ENCODE measurements around the gene FDXR. TPM values are rescaled to one million over a fixed set of nuclear protein-coding genes. Genes with fewer than 3 reads are reported as not detected.
A peak's percentile ranks its signal among the peaks of the same experiment; 100 is the strongest.

Gene FDXR
- total RNA-seq, 1 donor from 2014 or later: 28.1 TPM

DNA sequence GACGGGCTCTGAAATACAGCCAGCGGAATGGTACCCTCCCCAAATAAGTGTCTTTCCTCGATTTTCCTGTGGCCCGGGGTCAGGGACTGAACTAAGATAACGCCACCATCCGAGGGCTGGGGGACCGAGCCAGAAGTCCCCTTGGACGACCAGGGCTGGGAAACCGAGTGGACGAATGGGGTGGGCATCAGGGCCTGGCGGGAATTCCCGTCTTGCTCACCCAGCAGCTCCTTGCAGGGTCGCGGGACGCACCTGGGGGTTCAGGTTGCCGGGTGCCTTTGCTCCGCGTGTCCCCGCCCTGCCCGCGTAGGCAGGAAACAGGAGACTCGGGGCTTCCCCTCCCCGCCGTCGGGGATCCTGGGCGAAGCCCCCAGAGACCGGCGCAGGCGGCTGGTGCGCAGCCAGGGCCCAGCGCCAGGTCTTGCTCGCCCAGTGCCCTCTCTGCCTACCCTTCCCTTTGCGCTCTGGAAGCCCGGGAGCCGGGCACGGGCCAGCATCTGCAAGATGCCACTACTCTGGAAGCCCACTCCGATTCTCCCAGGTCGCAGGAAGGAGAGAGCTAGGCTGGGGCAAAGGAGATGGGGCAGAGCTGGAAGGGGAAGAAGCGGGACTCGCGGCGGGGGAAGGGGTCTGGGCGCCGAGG lies 12.4 kb downstream of the FDXR start:
- no peak overlapping the region for H3K27ac Mint-ChIP-seq
- DNase-seq (ENCODE audit: extremely low spot score, unreplicated experiment): no peak
- H3K27me3 Mint-ChIP-seq: peaks cover 69% of the 10 kb centered on the region
- TF ChIP-seq, protein P1, sequence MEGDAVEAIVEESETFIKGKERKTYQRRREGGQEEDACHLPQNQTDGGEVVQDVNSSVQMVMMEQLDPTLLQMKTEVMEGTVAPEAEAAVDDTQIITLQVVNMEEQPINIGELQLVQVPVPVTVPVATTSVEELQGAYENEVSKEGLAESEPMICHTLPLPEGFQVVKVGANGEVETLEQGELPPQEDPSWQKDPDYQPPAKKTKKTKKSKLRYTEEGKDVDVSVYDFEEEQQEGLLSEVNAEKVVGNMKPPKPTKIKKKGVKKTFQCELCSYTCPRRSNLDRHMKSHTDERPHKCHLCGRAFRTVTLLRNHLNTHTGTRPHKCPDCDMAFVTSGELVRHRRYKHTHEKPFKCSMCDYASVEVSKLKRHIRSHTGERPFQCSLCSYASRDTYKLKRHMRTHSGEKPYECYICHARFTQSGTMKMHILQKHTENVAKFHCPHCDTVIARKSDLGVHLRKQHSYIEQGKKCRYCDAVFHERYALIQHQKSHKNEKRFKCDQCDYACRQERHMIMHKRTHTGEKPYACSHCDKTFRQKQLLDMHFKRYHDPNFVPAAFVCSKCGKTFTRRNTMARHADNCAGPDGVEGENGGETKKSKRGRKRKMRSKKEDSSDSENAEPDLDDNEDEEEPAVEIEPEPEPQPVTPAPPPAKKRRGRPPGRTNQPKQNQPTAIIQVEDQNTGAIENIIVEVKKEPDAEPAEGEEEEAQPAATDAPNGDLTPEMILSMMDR (conservative IDR thresholded peaks at IDR 0.05): no peak
- H3K4me1 Mint-ChIP-seq (ENCODE audit: unreplicated experiment): peaks cover 6% of the 10 kb centered on the region
- peak overlapping the region; percentile 71 for H3K4me3 Mint-ChIP-seq
- H3K36me3 Mint-ChIP-seq: peaks cover 5% of the 10 kb centered on the region
- no peaks in the 10 kb centered on the region for H3K9me3 Mint-ChIP-seq

DNA sequence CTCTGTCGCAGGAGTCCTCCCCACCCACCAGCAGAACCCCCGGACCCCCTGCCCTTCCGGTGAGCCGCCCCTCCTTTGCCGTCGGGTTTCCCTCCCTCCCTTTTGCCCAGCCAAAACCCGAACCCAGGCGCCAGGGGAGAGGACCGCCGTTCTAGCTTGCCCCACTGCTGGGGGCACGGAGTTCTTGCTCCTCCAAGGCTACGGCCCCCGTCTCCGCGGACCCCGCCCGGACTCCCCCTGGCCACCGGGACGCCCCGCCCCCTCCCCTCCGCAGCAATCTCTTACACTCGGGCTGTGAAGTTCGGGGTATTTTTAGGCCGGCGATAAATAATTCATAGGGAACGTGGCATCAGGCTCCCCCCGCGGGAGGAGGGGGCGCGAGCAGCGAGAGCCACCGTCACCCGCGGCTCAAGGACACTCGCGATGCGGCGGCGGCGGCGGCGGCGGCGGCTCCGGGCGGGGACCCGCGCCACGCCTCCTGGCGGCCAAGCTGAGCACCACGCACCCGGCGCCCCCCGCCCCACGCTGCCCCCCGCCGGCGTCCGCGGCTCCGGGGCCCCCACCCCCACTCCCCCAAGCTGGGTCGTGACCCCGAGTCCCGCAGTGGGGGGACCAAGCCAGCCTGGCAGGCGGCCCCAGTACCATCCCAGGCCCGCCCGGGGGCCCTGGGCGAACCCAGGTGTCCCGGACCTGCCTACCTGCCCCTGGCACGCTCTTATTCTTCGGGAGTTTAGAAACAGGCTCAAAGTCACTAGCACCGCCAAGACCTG lies 13.2 kb downstream of the FDXR start, which contains the start of gene GRIN2C:
TSS of gene GRIN2C (minus strand) at position 427 of the 770 bp plus-strand sequence. CDS start 4,793 bp downstream, outside the sequence.
- H3K9me3 Mint-ChIP-seq: no peaks in the 10 kb centered on the region
- peaks cover 5% of the 10 kb centered on the region for H3K36me3 Mint-ChIP-seq
- DNase-seq (ENCODE audit: extremely low spot score, unreplicated experiment): no peak
- TF ChIP-seq, protein P1 (conservative IDR thresholded peaks at IDR 0.05): peak; percentile 74
- peak within 1 kb of the TSS; percentile 71 for H3K4me3 Mint-ChIP-seq
- H3K27me3 Mint-ChIP-seq: peaks cover 73% of the 10 kb centered on the region
- H3K27ac Mint-ChIP-seq: peak within 1 kb of the TSS; percentile 34
- H3K4me1 Mint-ChIP-seq (ENCODE audit: unreplicated experiment): peaks cover under 1% of the 10 kb centered on the region

DNA sequence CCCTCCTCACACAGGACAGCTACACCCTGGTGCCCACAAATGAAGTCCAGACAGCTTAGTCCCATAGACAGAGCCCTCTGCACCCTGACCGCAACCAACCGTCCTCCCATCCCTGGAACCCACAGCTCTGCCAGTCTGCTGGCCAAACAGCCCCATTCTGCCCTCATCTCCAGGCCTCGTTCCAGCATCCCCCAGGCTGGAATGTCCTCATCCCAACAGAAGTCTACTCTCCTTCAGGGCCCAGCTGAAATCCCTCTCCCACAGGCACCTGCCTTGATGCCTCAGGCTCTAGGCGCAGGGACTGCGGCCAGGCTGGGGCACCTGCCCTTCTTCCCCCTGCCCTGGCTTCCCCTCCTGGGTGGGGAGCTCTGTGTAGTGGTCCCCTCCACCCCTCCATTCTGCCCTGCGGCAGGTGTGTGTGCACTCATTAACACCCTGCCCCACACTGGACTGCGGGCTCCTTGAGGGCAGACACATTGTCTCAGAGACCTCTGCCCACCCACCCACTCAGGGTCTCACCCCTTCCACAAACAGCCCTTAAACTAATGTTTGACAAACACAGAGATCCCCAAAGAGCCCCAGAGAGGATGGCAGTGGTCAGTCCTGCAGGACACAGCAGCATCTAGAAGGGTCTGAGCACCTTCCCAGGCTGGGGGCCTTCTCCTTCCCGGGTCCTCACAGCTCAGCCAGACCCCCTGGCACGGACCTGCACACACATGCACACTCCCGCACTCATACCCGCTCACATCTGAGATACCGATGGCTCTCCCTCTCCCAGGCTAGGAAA lies 13.9 kb downstream of the FDXR start:
- H3K36me3 Mint-ChIP-seq: peaks cover 5% of the 10 kb centered on the region
- H3K4me1 Mint-ChIP-seq (ENCODE audit: unreplicated experiment): no peaks in the 10 kb centered on the region
- DNase-seq (ENCODE audit: extremely low spot score, unreplicated experiment): no peak
- peak overlapping the region; percentile 65 for H3K4me3 Mint-ChIP-seq
- no peaks in the 10 kb centered on the region for H3K9me3 Mint-ChIP-seq
- TF ChIP-seq, protein P1 (conservative IDR thresholded peaks at IDR 0.05): no peak
- H3K27ac Mint-ChIP-seq: peak overlapping the region; percentile 34
- H3K27me3 Mint-ChIP-seq: peaks cover 81% of the 10 kb centered on the region

DNA sequence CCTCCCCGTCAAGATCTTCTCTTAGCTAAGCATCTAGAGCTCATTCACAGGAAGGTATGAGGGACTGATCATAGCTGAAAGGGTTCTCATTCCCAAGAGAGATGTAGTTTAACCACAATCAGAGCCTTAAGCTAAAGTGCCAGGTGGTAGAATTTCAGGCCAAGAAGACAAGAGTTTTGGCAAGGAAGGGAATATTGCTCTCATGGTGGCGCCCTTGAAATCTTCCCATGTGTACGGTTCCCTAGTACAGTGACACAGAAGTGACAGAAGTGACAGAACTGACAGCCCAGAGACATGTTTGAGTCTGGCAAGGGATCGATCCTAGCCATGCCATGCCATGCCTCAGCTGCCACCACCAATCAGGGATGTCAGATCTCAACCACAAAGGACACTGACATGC lies 15.6 kb downstream of the FDXR start:
- Mint-ChIP-seq H3K27me3 (peaks cover 86% of the 10 kb centered on the region), H3K9me3 (no peaks in the 10 kb centered on the region), H3K4me3 (no peak overlapping the region), H3K27ac (no peak overlapping the region), H3K36me3 (no peaks in the 10 kb centered on the region), H3K4me1 (ENCODE audit: unreplicated experiment) (peaks cover 6% of the 10 kb centered on the region)
- DNase-seq (ENCODE audit: extremely low spot score, unreplicated experiment): no peak
- TF ChIP-seq, protein P1 (conservative IDR thresholded peaks at IDR 0.05): no peak

DNA sequence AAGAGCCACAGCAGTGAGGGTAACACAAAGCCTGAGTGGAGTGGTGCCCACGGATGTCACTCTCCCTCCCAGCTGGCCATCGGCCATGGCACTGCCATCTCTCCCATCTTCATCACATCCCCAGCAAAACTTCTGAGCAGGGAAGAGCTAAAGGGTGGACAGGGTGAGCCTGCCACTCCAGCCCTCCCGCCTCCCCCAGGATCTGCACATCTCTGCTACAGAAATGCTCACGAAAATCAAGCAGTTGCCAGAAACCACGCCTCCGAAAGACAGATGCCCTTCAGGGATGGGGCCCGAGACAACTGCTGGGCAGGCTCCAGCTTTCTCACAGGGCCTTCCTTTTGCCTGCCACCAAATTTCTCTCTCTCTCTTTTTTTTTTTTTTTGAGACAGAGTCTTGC lies 16.7 kb downstream of the FDXR start:
- TF ChIP-seq, protein P1 (conservative IDR thresholded peaks at IDR 0.05): no peak
- Mint-ChIP-seq H3K4me1 (ENCODE audit: unreplicated experiment) (peaks cover 6% of the 10 kb centered on the region), H3K4me3 (no peak overlapping the region), H3K27me3 (peaks cover 86% of the 10 kb centered on the region), H3K27ac (no peak overlapping the region), H3K36me3 (no peaks in the 10 kb centered on the region), H3K9me3 (no peaks in the 10 kb centered on the region)
- DNase-seq (ENCODE audit: extremely low spot score, unreplicated experiment): no peak
